ENCODE results near the gene FARSA.
A peak's percentile ranks its signal among the peaks of the same experiment; 100 is the strongest.
"Not testable (repeated sequence)": the region's sequence is repeated elsewhere in the genome, so short reads cannot be mapped to it uniquely, and the experiment has no call there.

The FARSA gene

DNA sequence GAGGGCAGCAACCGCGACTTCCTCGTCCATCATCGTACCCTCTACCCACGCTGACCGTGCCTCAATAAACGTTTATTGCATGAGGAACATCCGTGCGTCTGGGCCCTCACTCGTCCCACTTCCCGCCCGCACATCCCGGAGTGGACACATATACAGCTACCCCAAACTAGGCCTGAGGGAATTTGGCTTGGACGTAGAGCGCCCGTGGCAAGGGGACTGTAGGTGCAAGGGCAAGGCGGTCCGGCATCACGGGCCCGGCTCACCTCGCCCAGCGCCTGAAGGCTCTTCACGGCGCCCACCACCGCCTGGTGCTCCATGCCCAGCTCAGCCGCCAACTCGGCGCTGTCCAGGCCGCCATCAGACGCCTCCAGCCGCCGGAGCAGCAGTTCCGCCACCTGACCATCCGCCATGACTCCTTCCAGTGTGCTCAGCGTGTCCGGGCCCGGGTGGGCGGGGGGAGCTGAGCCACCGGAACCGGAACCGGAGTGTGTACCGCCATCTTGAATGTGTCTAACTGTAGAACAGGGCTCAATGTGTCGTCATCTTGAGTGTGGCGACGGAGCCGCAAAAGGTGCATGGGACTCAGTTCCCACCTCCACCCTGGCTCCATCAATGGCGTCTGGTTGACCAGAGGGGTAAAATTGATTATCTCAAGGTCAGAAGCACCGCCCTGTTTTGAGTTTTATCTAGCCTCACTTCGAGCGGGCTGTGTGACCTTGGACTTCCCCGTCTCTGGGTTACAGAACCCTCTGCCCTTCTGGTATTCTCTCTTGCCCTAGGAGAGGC, at the start of gene FARSA:
Gene FARSA (minus strand): TSS at position 425 of the 786 bp plus-strand sequence. CDS start 15 bp downstream, at position 410.
- peak; percentile 94 for DNase-seq

GRCh38 chr19:12983091-12983490, 49.6 kb upstream of the FARSA start:
- no peak for DNase-seq

DNA sequence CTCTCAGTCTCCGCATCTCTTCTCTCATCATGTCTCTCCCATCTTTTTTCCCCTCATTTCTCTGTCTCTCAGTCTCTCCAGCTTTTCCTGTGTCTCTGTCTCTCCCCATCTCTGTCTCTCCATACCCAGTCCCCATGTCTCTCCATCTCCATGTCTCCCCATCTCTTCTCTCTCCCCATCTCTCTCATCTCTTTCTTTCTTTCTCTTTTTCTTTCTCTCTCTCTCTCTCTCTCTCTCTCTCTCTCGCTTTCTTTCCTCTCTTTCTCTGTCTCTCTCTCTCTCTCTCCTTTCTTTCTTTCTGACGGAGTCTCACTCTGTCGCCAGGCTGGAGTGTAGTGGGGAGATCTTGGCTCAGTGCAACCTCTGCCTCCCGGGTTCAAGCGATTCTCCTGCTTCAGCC, 49.1 kb upstream of the FARSA start:
- no peak for DNase-seq

- DNase-seq = no peak
Measured at GRCh38 chr19:12979974-12980373, 46.5 kb upstream of the FARSA start.

- not testable (repeated sequence) for DNase-seq
Measured at GRCh38 chr19:12976109-12976508, 42.6 kb upstream of the FARSA start.

- DNase-seq = no peak
Measured at GRCh38 chr19:12975221-12975741, 41.8 kb upstream of the FARSA start.

DNA sequence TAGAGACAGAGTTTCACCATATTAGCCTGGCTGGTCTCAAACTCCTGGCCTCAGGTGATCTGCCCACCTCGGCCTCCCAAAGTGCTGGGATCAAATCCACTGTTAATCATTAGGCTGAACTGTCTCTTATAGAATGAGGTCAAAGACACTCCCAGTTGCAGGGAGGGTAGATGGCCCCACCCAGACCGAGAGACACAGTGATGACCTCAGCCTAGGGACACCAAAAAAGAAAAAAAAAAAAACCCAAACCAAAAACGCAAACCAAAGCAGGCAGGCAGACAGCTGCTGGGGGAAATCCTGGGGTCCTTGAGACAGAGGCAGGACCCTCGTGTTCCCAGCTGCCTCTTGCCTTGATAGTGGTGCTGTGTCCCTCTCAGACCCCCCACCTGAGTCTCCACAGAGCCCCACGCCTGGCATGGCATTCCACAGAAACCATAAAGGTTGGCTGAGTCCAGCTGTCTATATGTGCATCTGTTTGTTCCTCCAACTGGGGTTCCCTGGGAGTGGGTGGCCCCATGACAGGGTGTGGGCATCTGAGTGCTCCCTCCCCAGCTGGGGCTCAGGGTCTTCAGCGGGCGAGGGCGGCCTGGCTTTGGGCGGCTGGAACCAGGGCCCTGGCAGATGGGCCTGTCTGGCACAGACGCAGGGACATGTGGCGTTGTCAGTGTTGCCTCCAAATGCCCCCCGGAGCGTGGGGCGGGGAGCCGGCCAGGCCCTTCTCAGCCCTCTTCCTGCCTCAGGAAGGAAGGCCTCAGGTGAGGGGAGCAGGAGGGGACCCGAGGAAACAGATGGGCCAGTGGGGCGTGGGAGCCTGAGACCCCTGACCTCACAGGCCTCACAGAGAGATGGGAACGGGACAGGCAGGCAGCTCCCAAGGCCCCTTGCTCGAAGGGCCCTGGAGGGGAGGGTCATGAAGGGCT, 41.0 kb upstream of the FARSA start:
- no peak for DNase-seq

GRCh38 chr19:12973236-12973635, 39.7 kb upstream of the FARSA start:
- DNase-seq = no peak

DNA sequence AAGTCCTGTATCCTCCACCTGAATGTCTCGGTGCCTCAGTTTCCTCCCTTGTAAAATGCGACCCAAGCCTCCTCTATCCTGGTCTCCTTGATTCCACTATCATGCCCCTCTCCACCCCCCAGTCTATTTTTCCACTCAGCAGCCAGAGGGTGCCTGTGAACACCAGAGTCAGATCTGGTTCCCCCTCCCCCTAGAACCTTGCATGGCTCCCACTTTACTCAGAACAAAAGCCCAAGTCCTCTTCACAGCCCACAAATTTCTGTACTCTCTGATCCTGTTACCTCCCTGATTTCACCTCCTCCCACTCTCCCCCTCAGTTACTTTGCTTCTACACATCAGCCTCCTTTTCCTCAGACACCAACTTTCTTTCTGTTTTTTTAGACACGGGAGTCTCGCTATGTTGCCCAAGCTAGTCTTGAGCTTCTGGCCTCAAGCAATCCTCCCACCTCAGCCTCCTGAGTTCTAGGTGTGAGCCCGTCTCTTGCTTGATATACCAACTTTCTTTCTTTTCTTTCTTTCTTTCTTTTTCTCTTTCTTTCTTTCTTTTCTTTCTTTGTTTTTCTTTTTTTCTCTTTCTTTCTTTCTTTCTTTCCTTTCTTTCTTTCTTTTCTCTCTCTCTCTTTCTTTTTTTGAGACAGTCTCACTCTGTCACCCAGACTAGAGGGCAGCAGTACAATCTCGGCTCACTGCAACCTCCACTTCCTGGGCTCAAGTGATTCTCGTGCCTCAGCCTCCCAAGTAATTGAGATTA, 36.7 kb upstream of the FARSA start:
- DNase-seq = no peak

DNA sequence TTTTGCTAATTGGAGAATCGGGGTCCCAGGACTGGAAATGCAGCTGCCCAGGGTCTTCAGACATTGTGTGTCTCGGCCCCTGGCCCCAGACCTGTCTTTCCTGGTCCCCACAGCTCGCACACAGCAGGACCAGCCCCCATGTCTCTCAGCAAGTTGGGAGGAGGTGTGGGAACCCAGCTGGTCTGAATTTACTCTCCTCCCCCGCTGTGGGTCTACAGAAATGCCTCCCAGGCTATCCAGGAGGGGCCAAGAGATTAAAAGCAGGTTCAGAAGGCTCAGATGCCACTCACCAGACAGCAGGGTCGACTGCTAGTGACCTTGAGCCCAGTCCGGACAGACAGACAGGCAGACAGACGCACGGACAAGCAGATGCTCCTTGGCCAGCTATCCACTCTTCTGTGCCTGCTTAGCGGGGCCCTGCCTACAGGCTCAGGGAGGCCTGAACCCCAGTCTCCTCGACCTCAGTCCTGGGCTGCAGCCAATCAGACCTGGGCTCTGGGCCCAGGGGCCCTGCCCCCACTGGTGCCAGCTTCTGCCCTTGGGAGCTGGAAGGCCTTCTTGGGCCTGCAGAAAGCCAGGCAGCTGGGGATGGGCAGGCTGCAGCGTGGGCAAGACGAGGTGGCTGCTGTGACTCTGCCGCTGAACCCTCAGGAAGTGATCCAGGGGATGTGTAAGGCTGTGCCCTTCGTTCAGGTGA, 35.9 kb upstream of the FARSA start, which contains the start of gene DAND5:
Gene DAND5 (plus strand): TSS at position 285 of the 697 bp plus-strand sequence. CDS start 85 bp downstream, at position 370.
- DNase-seq = no peak

DNA sequence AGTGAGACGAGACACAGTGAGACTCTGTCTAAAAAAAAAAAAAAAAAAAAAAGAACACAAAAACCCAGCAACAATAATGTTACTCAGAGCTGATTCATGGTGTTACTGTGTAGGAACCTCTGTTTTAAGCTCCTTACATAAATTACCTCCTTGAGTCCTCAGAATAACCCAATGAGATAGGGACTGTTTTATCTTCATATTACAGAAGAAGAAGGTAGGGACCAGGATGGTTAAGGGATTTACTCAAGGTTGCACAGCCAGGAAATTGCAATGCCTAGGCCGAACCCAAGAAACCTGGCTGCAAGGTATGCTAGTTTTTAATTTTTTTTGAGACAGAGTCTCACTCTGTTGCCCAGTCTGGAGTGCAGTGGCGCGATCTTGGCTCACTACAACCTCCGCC, 34.4 kb upstream of the FARSA start:
- DNase-seq = no peak

- no peak for DNase-seq
Measured at GRCh38 chr19:12965812-12966135, 32.3 kb upstream of the FARSA start.

GRCh38 chr19:12965017-12965811, 31.7 kb upstream of the FARSA start:
- DNase-seq = peak; percentile 69

DNA sequence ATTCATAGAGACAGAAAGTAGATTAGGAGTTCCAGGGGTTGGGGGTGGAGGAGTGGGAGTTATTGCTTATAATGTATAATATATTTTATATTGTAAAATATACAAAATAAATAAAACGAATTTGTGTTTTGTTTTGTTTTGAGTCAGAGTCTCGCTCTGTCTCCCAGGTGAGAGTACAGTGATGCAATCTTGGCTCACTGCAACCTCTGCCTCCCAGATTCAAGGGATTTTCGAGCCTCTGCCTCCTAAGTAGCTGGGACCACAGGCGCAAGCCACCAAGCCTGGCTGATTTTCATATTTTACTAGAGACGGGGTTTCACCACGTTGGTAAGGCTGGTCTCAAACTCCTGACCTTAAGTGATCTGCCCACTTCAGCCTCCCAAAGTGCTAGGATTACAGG, 26.0 kb upstream of the FARSA start:
- no peak for DNase-seq

- DNase-seq = not testable (repeated sequence)
Measured at GRCh38 chr19:12957389-12957952, 24.0 kb upstream of the FARSA start.

DNA sequence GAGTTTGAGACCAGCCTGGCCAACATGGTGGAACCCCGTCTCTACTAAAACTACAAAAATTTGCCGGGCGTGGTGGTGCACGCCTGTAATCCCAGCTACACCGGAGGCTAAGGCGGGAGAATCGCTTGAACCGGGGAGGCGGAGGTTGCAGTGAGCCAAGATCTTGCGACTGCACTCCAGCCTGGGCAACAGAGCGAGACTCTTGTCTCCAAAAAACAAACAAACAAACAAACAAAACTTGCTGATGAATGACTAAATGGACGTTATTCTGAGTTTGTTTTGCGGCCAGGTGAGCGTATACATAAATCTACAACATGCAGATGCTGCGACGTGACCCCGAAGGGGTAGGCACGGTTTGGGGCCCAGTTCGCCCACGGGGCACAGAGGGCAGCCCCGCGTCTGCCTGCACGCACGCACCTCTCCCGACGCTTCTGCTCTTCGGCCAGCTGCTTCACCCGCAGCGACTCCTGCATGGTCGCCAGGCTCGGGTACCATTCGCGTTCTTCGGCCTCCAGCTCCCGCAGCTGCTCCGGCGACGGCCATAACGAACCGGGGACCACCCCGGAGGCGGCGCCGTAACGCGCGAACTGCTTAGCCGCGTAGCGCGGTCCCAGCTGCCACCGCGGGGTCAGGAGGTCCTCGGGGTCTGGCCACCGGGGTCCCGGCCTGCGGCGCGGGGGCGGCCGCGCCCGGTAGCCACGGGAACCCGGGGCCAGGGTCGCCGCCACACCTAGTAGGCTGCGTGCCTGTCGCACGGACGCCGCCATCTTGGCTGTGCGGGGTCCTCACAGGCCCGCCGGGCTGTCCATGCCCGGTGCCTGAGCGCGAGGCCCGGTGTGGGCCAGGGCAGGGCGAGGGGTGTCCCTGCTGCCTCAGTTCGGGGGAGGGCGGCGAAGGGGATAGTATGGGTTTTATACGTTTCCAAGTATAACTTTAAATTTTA, 23.2 kb upstream of the FARSA start, which contains the start of gene GADD45GIP1:
Gene GADD45GIP1 (minus strand): TSS at position 778 of the 943 bp plus-strand sequence. CDS start 11 bp downstream, at position 767.
- peak; percentile 62 for DNase-seq

GRCh38 chr19:12955996-12956395, 22.5 kb upstream of the FARSA start:
- no peak for DNase-seq

- not testable (repeated sequence) for DNase-seq
Measured at GRCh38 chr19:12955575-12955974, 22.1 kb upstream of the FARSA start.

DNA sequence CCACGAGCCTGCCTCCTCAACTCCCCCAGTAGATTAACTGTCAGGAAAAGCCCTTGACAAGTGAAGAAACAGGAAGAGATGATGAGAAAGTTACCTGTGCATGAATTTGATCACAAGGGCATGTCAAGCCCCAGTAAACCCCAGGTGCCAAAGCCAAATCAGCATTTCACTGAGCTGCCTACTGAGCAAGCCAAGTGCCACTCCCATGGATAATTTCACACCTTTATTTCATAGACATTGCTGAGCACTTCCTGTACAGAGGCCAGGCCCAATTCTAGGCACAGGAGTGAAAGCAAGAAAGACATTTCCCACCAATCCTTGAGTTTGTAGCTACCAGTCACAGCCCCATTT, 21.1 kb upstream of the FARSA start:
- no peak for DNase-seq

All from NCI-H2029 (cell line).